ENCODE results near the gene FSTL4.
"Not testable (repeated sequence)": the region's sequence is repeated elsewhere in the genome, so short reads cannot be mapped to it uniquely, and the experiment has no call there.

Gene FSTL4

DNA sequence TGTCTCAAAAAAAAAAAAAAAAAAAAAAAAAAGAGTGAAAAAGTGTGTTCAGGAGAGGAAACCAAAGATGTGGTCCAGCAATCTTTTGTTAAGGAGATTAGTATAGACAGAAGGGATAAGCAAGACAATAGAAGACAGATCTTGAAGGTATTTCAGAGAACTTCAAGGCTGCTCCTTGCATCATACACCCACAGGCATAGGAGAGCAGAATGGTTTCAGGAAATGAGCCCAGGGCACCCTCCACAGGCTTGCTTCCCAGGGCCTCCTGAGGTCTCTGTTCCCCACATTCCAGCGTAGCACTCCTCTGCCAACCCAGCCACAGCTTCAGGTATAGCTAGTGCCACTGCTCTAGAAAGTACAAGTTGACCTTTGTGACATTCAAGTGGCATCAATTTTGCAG, 65.8 kb downstream of the FSTL4 start:
- DNase-seq = no peak

DNA sequence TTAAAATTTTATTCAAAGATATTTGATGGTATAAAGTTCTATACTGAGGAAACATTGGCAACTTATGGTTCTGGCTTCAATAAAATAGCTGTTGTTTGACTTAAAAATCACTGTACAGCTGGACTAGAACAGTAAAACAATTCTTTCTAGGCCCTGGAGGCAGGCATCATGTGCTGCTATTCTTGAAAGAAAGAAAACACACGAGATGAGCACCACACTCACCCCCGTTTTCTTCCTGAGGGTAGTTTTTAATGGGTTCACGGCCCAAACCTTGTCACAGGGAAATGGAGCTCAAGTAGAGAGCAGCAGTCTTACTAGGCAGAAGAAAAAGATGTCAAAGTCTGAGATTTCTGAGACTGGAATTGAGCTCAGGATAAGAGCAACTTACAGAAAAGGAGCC, 68.0 kb downstream of the FSTL4 start:
- DNase-seq = no peak

DNA sequence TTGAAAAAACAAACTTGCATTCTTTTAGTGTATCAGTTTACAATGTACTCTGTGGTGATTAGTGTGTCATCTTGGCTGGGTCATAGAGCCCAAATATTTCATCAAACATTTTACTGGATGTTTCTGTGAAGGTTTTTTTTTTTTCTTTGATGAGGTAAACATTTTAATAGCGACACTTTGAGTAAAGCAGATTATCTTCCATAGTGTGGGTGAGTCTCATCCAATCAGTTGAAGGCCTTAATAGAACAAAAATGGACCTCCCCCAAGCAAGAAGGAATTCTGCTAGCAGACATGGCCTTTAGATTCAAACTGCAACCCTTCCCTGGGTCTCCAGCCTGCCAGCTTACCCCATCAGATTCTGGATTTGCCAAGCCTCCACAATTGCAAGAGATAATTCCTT, 72.5 kb downstream of the FSTL4 start:
- no peak for DNase-seq

DNA sequence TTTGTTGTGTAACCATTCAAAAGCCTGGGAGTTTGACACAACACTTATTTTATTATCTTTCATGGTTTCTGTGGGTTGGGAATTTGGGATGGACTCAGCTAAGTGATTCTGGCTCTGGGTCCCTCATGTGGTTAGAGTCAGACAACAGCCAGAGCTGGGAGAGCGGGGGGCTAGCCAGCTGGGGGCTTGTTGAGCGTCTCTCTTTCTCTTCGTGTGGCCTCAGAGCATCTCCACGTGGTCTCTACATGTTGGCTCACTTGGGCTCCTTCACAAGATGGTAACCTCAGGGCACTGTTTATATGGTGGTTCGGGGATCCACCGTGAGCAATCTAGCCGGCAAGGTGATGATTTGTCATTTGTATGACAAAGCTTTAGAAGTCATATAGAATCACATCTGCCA, 73.6 kb downstream of the FSTL4 start:
- DNase-seq = no peak

DNA sequence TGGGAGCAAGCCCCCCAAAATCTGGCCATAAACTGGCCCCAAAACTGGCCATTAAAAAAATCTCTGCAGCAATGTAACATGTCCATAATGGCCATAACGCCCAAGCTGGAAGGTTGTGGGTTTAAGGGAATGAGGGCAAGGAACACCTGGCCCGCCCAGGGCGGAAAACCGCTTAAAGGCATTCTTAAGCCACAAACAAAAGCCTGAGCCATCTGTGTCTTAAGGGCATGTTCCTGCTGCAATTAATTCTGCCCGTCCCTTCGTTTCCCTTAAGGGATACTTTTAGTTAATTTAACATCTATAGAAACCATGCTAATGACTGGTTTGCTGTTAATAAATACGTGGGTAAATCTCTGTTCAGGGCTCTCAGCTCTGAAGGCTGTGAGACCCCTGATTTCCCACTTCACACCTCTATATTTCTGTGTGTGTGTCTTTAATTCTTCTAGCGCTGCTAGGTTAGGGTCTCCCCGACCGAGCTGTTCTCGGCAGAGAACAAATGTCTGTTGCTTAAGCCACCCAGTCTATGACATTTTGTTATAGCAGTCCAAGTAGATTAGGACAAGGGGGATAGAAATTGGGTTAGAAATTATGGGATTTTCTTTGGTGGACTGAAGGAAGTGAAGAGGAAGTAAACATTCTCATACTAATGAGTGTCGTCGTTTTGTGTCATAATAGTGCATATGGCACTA, 77.0 kb downstream of the FSTL4 start:
- DNase-seq = not testable (repeated sequence)

DNA sequence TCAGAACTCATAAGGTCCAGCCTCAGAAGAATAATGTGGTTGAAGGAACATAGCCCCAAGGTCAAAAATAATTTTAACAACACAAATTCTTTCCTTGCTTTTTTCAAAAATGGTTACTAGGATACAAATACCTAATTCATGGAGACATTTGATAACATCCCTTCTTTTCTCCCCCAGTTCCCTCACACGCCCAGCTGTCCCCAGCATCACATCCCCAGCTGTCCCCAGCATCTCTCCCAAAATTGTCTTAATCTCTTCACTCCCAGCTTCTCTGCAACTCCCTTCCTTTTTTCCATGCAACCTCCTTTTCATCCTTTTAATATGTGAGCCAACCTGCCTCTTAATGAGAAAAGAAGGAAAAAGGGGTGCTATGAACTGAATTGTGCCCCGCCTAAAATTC, 77.8 kb downstream of the FSTL4 start:
- DNase-seq = no peak

DNA sequence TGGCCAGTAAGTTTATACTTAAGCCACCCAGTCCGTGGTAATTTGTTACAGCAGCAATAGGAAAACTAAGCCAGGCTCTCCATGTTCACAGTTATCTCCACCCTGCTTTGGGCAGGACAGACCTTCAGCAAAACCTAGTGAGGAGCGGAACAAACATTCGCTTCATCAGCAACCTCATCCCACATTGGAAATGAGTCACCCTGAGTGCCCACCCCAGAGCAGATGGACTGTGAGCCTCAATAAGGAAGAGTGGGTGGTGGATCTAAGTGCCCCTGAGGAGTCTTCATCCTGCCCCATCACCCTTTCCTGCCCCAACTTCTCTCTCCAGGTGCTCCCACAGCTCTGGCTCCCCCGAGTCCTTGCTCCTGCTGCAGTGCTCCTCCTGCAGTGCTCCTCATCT, 78.8 kb downstream of the FSTL4 start:
- no peak for DNase-seq

DNA sequence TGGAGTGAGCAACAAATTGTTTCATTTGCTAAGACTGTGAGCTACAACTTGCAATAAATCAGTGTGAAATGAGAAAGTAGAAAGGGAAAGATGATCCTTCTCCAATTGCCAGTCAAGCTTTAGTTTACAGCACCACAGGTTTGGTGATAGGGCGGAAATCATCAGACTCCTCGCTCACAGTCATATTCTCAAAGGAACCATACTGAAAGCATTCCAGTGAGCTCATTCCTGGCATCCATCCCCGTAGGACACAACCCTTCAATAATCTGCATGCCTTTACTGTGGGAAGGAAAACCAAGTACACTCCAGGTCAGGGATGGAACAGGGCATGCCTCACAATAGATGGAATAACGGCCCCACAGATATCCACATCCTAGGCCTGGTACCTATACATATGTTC, 80.7 kb downstream of the FSTL4 start:
- DNase-seq = no peak

DNA sequence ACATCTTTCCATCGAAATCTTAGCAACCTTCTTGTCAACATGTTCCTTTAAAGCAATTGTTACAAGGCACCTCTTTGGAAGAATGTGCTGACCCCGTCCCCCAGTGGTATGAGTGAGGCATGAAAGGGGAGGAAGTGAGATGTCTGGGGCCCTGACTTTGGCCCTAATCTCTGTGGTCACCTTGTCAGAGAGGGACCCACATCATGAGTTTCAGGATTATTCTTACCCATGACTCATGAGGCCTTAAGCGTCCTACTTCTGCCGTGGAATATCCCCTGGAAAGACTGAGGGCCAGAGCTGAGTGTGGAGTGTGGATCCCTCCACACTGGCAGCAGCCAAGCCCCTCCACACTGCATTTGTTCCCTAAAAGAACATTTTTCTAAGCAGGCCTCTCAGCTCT, 81.2 kb downstream of the FSTL4 start:
- DNase-seq = no peak

DNA sequence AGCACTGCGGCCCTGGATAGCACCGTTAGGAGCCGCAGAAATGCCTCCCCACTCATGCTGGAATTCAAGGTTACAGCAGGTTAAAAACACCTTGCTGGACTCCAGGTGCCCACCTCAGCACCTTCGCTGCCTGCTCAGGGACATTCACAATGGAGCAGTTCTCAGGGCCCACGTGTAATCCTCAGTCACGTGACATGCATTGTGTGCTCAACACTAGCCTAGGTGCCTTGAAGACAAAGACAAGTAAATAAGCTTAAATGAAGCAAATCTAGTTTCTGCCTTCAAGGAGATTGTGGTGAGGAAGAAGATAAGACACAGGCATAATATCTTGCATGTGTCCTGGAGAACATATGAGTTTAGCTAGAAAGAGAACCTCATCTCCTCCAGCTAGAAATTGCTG, 82.1 kb downstream of the FSTL4 start:
- DNase-seq = no peak

DNA sequence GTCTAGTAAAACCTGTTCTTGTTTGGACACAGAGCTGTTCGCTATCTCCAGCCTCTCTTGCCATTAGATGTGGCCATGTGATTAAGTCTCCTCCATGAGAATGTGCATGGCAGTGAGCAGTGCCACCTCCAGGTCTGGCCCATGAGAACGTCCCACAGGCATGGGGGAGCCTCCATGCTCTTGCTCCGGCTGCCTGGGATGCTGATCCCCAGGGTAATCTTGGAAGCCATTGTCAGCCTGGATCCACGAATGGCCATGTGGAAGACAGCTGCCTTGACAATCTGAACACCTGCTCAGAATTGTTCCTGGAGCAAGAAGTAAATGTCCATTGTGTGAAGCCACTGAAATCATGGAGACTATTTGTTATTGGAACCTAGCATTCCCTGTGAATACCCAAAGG, 83.5 kb downstream of the FSTL4 start:
- DNase-seq = no peak

DNA sequence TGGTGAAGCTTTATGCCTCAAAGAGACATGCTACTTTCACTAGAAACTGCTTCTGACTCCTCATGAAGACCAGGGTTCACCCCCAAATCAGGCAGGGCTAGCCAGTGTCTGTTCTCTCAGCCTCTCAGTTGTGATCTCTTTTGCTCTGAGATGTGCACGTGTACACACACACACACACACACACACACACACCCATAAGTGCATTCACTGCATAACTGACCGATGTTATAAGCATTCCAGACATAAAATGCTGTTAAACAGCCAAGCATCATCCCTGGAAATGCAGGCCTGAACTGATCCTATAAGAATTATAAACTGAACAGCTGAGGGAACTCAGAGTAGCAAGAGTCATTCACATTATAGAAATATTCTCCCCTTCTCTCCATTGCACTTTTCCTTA, 85.0 kb downstream of the FSTL4 start:
- DNase-seq = no peak

DNA sequence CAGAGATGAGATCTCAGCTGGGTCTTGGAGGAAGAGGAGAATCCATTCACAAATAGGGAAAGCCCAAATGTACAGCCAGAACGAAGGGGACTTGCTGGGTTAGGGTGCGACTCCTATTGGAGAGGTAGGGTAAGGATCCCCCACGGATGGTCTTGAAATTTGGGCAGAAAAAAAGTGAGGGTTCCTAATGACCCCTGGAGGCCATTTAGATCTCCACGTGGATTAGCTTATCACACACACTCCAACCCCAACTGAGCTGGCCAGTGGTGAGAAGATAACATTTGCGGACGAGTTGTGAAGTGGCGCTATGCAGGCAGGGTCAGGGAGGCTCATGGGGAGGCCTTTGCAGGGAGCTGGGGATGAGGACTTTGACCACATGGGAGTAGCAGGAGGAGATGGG, 86.0 kb downstream of the FSTL4 start:
- no peak for DNase-seq

DNA sequence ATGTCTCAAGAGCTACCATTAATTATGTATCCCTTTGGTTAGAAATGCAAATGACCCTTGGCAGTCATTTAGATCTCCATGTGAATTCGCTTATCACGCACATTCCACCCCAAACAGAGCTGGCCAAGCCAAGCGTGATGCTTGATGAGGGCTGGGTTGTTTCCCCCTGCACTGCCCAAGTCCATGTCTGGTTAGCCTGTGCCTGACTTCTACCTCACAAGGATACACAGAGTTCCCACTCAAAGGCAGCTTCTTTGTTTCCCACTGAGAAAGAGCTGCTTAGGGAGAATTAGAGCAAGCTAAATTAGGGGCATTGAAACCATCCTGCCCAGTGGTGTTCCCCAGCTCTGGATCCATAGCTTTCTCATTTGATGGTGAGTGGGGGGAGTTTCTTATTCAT, 87.2 kb downstream of the FSTL4 start:
- no peak for DNase-seq

DNA sequence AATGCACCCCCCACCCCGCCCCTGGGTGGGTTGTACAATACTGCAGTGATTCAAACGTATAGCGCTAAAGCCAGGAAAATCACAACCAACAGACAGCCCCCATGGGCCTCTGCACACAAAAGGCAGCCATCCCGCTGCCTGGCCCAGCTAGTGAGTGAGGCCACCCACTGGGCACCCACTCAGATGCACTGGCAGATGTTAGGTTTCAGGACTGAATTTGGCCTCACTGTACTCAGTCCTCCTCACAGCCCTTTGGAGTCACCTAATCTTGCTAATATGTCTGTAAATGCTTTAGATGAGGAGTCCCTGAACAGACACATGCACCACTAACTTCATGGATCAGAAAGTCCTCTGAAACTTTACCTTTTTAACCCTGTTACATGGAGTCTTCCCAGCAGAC, 87.7 kb downstream of the FSTL4 start:
- no peak for DNase-seq

DNA sequence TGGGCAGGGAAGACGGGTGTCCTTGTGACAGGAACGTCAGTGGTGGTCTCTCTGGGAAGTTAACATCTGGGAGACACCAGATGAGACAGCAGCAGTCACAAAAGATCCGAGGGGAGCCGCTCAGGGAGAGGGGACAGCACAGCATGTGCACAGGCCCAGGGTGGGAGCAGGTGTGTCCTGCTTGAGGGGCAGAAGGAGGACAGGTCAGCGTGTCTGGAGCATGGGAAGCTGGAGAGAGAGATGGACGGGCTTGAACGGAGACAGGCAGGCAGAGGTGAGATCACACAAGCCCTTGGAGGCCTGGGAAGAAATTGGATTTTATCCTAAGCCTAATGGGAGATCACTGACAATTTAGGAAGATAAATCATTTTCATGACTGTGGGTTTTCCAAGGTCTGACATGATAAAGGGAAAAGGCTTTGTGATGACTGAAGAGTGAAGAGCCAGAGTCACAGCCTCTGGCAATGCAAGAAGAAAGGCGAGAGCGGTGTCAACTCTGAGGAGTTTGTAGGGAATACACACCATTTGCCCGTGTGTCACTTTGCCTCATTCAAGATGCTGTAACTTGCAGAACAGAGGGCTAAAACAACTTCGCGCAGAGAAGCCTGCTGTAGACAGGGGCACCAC, 88.3 kb downstream of the FSTL4 start:
- DNase-seq = no peak

DNA sequence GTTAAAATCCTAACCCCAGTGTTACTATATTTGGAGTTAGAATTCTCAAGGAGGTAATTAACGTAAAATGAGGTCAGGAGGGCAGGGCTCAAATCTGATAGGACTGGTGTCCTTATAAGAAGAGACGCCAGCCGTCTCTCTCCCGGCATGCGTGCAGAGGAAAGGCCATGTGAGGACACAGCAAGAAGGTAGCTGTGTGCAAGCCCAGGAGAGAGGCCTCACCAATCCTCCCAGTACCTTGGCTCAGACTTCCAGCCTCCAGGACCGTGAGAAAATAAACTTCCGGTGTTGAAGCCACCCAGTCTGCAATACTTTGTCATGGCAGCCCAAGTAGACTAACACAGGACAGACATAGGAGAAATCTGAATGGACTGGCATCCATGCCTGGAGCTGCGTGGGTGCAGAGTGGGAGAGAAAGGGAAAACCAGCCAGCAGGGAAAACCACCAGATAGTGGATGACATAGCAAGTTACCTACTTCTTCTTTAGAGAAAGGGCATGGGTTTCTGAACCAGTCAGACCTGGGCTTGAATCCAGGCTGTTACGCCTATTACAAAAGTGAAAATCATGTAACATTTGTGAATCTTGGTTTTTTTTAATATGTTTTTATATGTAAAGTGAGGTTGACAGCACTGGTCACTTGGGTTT, 89.2 kb downstream of the FSTL4 start:
- no peak for DNase-seq

DNA sequence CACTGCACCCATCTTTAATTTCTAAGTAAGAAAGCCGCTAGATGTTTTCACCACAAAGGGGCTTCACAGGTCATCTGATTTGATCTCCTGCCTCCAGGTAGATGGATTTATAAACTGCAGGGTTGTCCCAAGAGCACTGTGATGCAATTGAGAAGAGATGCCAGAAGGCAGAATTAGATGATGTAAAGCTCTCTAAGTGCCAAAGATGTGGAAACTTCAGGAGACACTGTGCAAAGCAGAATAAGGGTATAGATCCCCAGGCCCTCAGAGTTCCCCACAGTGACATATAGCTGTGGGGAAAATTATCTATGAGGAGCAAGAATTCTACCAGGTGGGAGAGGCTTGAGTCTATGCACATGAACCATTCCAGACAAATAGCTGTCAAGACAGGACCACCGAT, 90.5 kb downstream of the FSTL4 start:
- DNase-seq = no peak

DNA sequence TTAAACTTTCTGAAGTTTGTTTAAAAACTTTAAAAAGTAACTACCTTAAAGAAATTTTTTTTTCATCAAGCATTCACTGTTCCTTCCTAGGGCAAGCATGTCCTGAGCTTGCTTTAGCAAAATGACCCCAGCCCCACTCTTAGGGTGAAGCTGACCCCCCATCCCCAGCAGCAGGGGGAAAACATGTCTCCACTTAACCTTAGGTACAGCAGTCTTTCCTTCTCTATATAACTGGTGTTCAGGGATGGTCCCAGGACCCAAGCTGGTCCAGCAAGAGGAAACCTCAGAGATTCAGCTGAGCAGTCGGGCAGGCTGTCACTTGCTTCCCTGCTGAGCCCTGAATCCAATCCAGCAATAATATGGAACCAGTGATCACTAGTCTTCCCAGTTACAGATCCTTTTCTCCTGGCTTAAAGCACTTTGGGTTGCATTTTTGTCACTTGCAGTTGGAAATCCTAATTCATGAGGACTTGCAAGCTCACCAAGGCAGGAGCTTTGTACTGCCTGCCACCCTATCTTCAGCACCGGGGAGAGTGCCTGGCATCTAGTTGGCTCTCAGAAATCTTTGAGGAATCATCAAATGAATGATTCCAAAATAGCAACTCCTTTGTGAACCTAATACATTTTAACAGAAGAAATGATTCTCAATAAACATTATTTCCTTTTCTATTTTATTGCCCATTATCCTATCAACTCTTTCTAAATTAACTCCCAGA, 91.2 kb downstream of the FSTL4 start:
- DNase-seq = no peak

DNA sequence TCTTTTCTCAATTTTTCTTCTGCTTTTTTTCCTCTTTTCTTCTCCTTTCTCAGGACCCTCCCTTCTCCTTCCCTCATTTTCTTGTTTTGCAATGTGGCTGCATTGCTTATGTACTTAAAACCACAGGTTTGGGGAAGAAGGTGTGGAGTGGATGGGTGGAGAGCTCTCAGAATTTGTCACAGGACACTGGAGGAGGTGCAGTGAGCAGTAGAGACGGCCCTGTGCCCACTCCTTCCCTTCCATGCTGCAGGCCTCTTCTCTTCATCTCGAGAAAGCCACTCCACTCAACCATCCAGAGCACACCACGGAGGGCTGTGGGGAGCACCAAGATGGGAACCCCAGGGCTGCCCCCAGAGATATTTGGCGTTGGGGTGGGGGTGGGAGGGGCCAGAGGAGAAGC, 92.3 kb downstream of the FSTL4 start:
- no peak for DNase-seq

DNA sequence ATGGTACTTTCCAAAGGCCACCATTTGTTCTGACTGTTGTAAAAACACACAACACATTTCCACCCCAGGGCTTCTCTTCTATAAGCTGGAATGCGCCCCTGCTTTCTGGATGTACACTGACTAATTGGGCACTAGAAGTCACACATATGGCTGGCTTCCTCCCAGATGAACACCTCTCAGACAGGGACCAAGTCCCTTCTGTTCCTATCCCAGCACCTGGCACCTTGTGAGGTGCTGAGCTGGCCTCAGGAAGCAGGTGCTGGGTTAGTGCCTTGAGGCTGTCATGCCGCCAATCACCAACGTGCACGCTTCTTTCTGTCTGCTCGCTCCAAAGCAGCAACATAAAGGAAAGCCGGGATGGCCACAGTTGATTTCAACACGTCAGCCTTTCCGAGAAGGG, 93.2 kb downstream of the FSTL4 start:
- DNase-seq = no peak

DNA sequence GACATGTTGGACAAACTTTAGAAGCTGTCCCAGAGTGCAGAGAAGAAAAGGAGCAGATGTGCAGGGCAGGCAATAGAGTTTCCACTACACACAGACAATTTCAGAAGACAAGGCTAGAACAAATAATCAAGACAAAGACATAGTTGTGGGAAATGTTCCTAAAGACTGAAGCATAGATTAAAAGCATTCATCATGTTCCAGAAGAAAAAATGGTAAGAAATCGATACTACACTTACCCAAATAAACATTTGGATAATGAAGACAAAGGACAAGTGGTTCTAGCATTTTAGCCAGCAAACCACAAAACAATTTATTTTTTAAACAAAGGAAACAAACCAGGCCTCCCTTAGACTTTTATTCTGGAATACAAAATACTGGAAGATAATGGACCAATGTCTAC, 97.9 kb downstream of the FSTL4 start:
- no peak for DNase-seq

DNA sequence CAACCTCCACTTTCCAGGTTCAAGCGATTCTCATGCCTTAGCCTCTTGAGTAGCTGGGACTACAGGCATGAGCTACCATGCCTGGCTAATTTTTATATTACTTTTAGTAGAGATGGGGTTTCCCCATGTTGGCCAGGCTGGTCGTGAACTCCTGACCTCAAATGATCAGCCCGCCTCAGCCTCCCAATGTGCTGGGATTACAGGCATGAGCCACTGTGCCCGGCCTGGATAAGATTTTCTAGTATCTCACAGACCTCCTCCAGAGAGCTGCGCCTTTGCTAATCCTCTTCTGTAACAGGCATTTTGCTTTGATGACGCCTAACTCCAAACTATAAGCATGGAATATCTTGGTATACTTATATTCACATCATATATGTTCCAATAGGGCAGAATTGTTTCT, 99.4 kb downstream of the FSTL4 start:
- DNase-seq = no peak

DNA sequence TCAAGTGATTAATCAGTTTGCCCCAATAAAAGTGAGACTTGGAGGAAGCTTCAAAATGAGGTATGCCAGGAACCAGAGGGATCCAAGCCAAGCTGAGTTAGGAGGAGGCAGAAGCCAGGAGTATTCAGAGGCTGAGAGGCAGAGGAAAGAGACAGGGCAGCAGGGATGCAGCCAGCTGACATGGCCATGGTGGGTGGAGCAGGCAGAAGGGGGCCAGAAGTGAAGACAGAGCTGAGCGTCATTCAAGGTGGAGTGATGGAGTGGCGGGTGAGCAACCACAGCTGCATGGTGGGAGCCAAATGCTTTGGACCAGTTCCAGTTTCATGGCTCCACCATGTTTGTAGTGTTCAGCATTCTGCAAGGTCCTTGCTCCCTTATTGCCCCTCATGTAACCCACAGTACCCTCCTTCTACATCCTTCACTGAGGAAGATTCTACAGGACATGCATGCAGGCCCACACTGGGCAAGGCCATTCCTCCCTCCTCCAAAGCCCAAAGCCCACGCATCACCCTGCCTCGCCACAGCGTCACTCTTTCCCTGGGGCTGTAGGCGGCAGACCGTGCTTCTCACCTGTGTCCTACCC, 100.6 kb downstream of the FSTL4 start:
- no peak for DNase-seq

All from activated CD4-positive, CD25-positive, alpha-beta regulatory T cell treated with anti-CD3 and anti-CD28 coated beads, Interleukin-2, amount 50 U/mL, for 72 hours (primary cell).